ENCODE measurements around the gene RPP25.

- no peak for TF ChIP-seq CTCF (IDR thresholded peaks at IDR 0.05)
- no peak for TF ChIP-seq IRF2 (CRISPR knock-in tag; IDR thresholded peaks at IDR 0.05; ENCODE audit: borderline replicate concordance, low read depth)
Observed at GRCh38 chr15:74906067-74906449, 50.5 kb downstream of the RPP25 start.

Data from WTC11 (cell line).